Panc1 (cell line): ENCODE measurements around the gene L3MBTL2. TPM values are rescaled to one million over a fixed set of nuclear protein-coding genes. Genes with fewer than 3 reads are reported as not detected.

Experiments used
- ATAC-seq: fragments of 200-7000 bp; cut with Tn5 transposase; 2 replicates; pipeline ENCODE4 v1.9.1; 2020; ENCODE audit warnings: mild to moderate bottlenecking, moderate library complexity
- BruUV-seq: library from RNA; stranded (reverse); fragments of 400-500 nt; replicated peaks from 2 replicates; lab custom pipeline; 2021; lab: Mats Ljungman, UMichigan
- CTCF ChIA-PET: fragments of 300-600 bp; sonication (Branson Sonifier 250); formaldehyde crosslinking; loops from one replicate; lab custom pipeline; 2022; ENCODE audit warnings: antibody characterized with exemption; lab: Charles Lee
- POLR2A ChIA-PET: fragments of 300-600 bp; sonication (Branson Sonifier 250); formaldehyde crosslinking; loops from one replicate; lab custom pipeline; 2022; ENCODE audit warnings: antibody characterized with exemption; lab: Charles Lee
- DNase-seq: peaks from one replicate; pipeline ENCODE4 v3.0.0-alpha.2; 2010; ENCODE audit warnings: low read depth, low spot score
- H3K27ac ChIP-seq: 2 replicates; pipeline ENCODE4 v1.5.1; 2011; ENCODE audit warnings: mild to moderate bottlenecking, low read length, inconsistent platforms
- H3K27me3 ChIP-seq: fragments of 200-500 bp; sonication (Bioruptor generic); 2 replicates; pipeline ENCODE4 v1.6.0; 2014; ENCODE audit warnings: low read length, inconsistent platforms; ENCODE audit not compliant: control insufficient read depth, insufficient read depth
- H3K36me3 ChIP-seq: fragments of 200-500 bp; sonication (Bioruptor generic); 2 replicates; pipeline ENCODE4 v1.5.1; 2014; ENCODE audit warnings: inconsistent platforms, mild to moderate bottlenecking, low read length, moderate library complexity; ENCODE audit not compliant: control insufficient read depth, insufficient read depth
- H3K4me1 ChIP-seq: 2 replicates; pipeline ENCODE4 v1.5.1; 2011; ENCODE audit warnings: inconsistent platforms, mild to moderate bottlenecking, low read length, moderate library complexity; ENCODE audit not compliant: control insufficient read depth, insufficient read depth
- H3K4me3 ChIP-seq, 2 experiments: 2 replicates each; pipeline ENCODE4 v1.5.1; 2011 to 2012; ENCODE audit warnings: low read depth in 2 of 2, low read length in 2 of 2, mild to moderate bottlenecking in 2 of 2, inconsistent platforms in 1 of 2, moderate library complexity in 1 of 2
- H3K9me3 ChIP-seq: fragments of 200-500 bp; sonication (Bioruptor generic); 2 replicates; pipeline ENCODE4 v1.5.1; 2014; ENCODE audit warnings: low read depth, mild to moderate bottlenecking, inconsistent platforms, low read length, moderate library complexity; ENCODE audit not compliant: control insufficient read depth, insufficient read depth
- CTCF ChIP-seq: fragments of 450-650 bp; IDR thresholded peaks from 2 replicates; pipeline ENCODE4 v1.5.1; 2017; ENCODE audit warnings: mild to moderate bottlenecking
- POLR2AphosphoS5 ChIP-seq: IDR thresholded peaks from 2 replicates; pipeline ENCODE4 v1.6.1; 2012; ENCODE audit warnings: mild to moderate bottlenecking, low read depth, low read length, moderate library complexity
- REST ChIP-seq, 2 experiments: IDR thresholded peaks; 2 replicates each; pipeline ENCODE4 v1.6.1; 2011 to 2012; ENCODE audit warnings: low read depth in 2 of 2, control low read depth in 1 of 2, low read length in 1 of 2, mild to moderate bottlenecking in 1 of 2, moderate library complexity in 1 of 2; ENCODE audit not compliant: insufficient read depth in 1 of 2
- SIN3A ChIP-seq: IDR thresholded peaks from 2 replicates; pipeline ENCODE4 v1.6.1; 2012; ENCODE audit warnings: low read depth, mild to moderate bottlenecking, low read length, moderate library complexity, borderline replicate concordance; ENCODE audit not compliant: insufficient read depth
- TCF7L2 ChIP-seq: IDR thresholded peaks from 2 replicates; pipeline ENCODE4 v1.6.1; 2011; ENCODE audit warnings: mild to moderate bottlenecking, low read depth, low read length, inconsistent platforms
- in situ Hi-C: cut with HindIII; loops from 2 replicates; pipeline ENCODE4 v1.10.0; 2016; ENCODE audit warnings: low sequenced_read_pairs, low pct_unique_long_range_greater_than_20kb
- intact Hi-C: fragments of 100-400 bp; cut with micrococcal nuclease; formaldehyde crosslinking; loops from one replicate; pipeline ENCODE4 v1.10.0; 2022; ENCODE audit not compliant: unreplicated experiment
- total RNA-seq: library from RNA; stranded (reverse); gene quantifications from one replicate; pipeline ENCODE4 v1.2.1, GENCODE V29; 2021; ENCODE audit not compliant: unreplicated experiment

Gene L3MBTL2
- total RNA-seq, 1 experiment from 2014 or later = 26.6 TPM

DNA sequence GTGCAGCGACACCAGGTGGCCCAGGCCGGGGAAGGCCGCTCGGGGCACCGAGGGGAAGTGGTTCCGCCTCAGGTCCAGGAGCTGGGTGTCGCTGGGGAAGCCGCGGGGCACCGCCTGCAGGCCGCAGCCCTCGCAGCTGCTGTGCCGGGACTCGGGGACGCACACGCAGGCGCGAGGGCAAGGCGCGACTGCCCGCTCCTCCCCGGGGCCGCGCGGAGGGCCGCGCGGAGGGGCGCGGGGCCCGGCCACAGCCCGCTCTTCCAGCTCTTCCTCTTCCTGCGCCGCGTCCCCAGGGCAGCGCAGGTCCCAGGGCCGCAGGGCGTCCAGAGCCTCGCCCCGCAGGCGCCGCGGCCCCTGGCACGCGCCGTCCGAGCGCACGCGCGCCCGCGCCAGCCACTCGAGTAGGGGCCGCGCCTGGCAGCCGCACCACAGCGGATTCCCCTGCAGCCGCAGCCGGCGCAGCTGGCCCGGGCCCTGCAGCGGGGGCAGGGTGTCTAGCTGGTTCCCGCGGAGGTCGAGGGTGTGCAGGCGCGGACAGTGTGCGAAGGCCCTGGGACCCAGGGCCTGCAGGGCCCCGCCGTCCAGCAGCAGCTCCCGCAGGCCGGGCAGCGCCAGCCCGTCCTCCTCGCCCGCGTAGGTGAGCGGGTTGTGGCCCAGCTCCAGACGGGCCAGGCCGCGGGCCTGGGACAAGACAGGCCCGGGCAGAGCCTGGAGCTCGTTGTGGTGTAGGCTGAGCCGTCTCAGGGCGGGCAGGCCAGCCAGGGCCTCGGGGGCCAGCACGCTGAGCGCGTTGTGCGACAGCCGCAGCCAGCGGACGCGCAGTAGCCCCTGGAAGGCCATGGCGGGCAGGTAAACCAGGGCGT lies 32.8 kb downstream of the L3MBTL2 start:
- Histone ChIP-seq H3K36me3 (no peaks in the 10 kb centered on the region), H3K4me3 (peak overlapping the region in 1 of 2 experiments; percentile 17; a peak in 3 of 4 replicates), H3K9me3 (no peaks in the 10 kb centered on the region), H3K4me1 (no peaks in the 10 kb centered on the region), H3K27me3 (no peaks in the 10 kb centered on the region), H3K27ac (no peak overlapping the region)
- DNase-seq = no peak
- in situ Hi-C loops (no loop called here), intact Hi-C loops (no loop called here)
- ATAC-seq = peak; percentile 72
- ChIA-PET POLR2A (no interaction called here), CTCF (interaction anchor here (0.9 to 1.3 kb wide), 2 partner anchors 315 to 324 kb away, joined by 5 read pairs; no protein-coding TSS in a partner anchor)
- TF ChIP-seq TCF7L2 (no peak), REST (IDR thresholded peaks at IDR 0.05; ENCODE audit: insufficient read depth in 1 of 2, low read depth in 2 of 2, low read length in 1 of 2) (no peak), POLR2AphosphoS5 (no peak), CTCF (peak; percentile 80; the same call in 1 of the 2 replicates), SIN3A (no peak)
- no TSS peak for BruUV-seq

DNA sequence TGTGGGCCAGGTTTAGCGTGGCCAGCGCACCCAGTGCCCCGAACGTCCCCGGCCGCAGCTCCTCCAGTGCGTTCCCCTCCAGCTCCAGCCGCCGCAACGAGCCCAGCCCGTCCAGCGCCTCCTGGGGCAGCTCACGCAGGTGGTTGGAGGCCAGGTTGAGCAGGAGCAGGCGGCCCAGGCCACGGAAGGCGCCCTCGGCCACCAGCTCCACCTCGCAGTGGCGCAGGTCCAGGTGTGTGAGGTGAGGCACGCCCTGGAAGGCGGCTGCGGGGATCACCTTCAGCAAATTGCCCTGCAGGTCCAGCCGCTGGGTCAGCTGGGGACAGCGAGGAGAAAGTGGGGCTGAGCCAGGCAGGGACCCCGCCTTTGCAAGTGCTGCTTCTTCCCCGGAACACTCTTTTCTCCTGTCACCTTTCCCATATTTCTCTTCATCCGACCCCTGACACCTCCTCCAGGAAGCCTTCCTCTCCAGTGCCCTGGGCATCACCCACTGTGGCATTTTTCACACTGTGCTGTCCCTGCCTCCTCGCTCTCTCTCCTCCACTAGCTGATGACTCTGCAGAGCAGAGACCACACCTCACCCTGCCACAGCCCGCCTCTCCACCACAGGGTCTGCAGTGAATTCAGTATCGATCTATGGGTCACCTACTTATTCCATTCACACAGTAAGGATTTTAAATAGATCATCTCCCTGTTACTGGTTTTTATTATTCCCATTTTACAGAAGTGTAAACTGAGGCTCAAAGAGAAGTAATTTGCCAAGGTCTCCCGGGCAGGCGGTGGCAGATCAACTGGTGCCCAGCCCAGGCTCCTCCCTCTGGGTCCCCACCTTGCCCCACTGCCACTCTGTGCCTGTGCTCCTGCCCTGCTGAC lies 33.7 kb downstream of the L3MBTL2 start:
- no peak for TF ChIP-seq CTCF
- TF ChIP-seq REST (IDR thresholded peaks at IDR 0.05; ENCODE audit: insufficient read depth in 1 of 2, low read depth in 2 of 2, low read length in 1 of 2) = no peak
- no peak for TF ChIP-seq TCF7L2
- TF ChIP-seq SIN3A = no peak
- TF ChIP-seq POLR2AphosphoS5 = no peak
- Histone ChIP-seq H3K4me1 (no peaks in the 10 kb centered on the region), H3K27ac (no peak overlapping the region), H3K36me3 (no peaks in the 10 kb centered on the region), H3K9me3 (no peaks in the 10 kb centered on the region), H3K4me3 (no peak overlapping the region), H3K27me3 (no peaks in the 10 kb centered on the region)
- ATAC-seq = no peak
- ChIA-PET CTCF (interaction anchor here (1.3 kb wide), 1 partner anchor 316 kb away, joined by 5 read pairs; no protein-coding TSS in a partner anchor), POLR2A (no interaction called here)
- BruUV-seq = no TSS peak
- intact Hi-C loops (no loop called here), in situ Hi-C loops (no loop called here)
- DNase-seq = no peak
